ENCODE measurements around the gene DDX50. TPM values are rescaled to one million over a fixed set of nuclear protein-coding genes. Genes with fewer than 3 reads are reported as not detected.
A peak's percentile ranks its signal among the peaks of the same experiment; 100 is the strongest.
"Not testable (repeated sequence)": the region's sequence is repeated elsewhere in the genome, so short reads cannot be mapped to it uniquely, and the experiment has no call there.

DDX50 gene
- total RNA-seq, 1 donor, result 47.0 TPM

- no peaks in the 10 kb centered on the region for H3K9me3 ChIP-seq (ENCODE audit: low read depth, low read length)
- H3K4me2 ChIP-seq (ENCODE audit: insufficient read depth, low read length), result no peak overlapping the region
- peaks cover 96% of the 10 kb centered on the region for H3K36me3 ChIP-seq (ENCODE audit: insufficient read depth, low read length)
- H3K4me3 ChIP-seq (ENCODE audit: insufficient read depth, low read length), result no peak overlapping the region
- H4K20me1 ChIP-seq (ENCODE audit: insufficient read depth, low read length), result peaks cover 10% of the 10 kb centered on the region
- H2AFZ ChIP-seq (ENCODE audit: low read length), result no peak overlapping the region
- H3K4me1 ChIP-seq (ENCODE audit: insufficient read depth, low read length), result no peaks in the 10 kb centered on the region
- H3K27me3 ChIP-seq (ENCODE audit: insufficient read depth, low read length), result no peaks in the 10 kb centered on the region
- no peak for DNase-seq (ENCODE audit: insufficient read length, low spot score, missing footprints)
- H3K27ac ChIP-seq (ENCODE audit: low read depth, low read length), result no peak overlapping the region
- peaks cover 36% of the 10 kb centered on the region for H3K79me2 ChIP-seq (ENCODE audit: insufficient read depth, low read length)
- TF ChIP-seq CTCF (IDR thresholded peaks at IDR 0.05; ENCODE audit: extremely low read depth, low read depth, low read length), result no peak
Measured at GRCh38 chr10:68973975-68974374, 72.9 kb downstream of the DDX50 start.

DNA sequence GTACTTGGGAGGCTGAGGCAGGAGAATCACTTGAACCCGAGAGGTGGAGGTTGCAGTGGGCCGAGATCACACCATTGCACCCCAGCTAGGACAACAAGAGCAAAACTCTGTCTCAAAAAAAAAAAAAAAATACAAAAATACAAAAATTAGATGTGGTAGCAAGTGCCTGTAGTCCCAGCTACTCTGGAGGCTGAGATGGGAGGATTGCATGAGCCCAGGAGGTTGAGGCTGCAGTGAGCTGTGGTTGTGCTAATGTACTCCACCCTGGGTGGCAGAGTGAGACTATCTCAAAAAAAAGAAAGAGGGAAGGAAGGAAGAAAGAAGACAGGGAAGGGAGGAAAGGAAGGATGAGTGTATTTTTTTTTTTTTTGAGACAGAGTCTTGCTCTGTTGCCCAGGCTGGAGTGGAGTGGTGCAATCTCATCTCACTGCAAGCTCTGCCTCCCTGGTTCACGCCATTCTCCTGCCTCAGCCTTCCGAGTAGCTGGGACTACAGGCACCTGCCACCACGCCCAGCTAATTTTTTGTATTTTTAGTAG, 74.9 kb downstream of the DDX50 start:
- H3K27ac ChIP-seq (ENCODE audit: low read depth, low read length); H3K9me3 ChIP-seq (ENCODE audit: low read depth, low read length); H3K27me3 ChIP-seq (ENCODE audit: insufficient read depth, low read length); H2AFZ ChIP-seq (ENCODE audit: low read length); DNase-seq (ENCODE audit: insufficient read length, low spot score, missing footprints); H3K4me1 ChIP-seq (ENCODE audit: insufficient read depth, low read length); H3K4me3 ChIP-seq (ENCODE audit: insufficient read depth, low read length); H3K4me2 ChIP-seq (ENCODE audit: insufficient read depth, low read length): not testable (repeated sequence)
- Histone ChIP-seq H3K36me3 (ENCODE audit: insufficient read depth, low read length) (peaks cover 93% of the 10 kb centered on the region), H3K79me2 (ENCODE audit: insufficient read depth, low read length) (peaks cover 40% of the 10 kb centered on the region), H4K20me1 (ENCODE audit: insufficient read depth, low read length) (peaks cover 14% of the 10 kb centered on the region)

GRCh38 chr10:68979738-68980137, 78.6 kb downstream of the DDX50 start:
- H3K4me2 ChIP-seq (ENCODE audit: insufficient read depth, low read length); H2AFZ ChIP-seq (ENCODE audit: low read length); H3K27ac ChIP-seq (ENCODE audit: low read depth, low read length); H3K9me3 ChIP-seq (ENCODE audit: low read depth, low read length); H4K20me1 ChIP-seq (ENCODE audit: insufficient read depth, low read length); H3K27me3 ChIP-seq (ENCODE audit: insufficient read depth, low read length); DNase-seq (ENCODE audit: insufficient read length, low spot score, missing footprints); H3K4me3 ChIP-seq (ENCODE audit: insufficient read depth, low read length); H3K4me1 ChIP-seq (ENCODE audit: insufficient read depth, low read length): not testable (repeated sequence)
- H3K79me2 ChIP-seq (ENCODE audit: insufficient read depth, low read length), result peaks cover 30% of the 10 kb centered on the region
- peaks cover 92% of the 10 kb centered on the region for H3K36me3 ChIP-seq (ENCODE audit: insufficient read depth, low read length)

DNA sequence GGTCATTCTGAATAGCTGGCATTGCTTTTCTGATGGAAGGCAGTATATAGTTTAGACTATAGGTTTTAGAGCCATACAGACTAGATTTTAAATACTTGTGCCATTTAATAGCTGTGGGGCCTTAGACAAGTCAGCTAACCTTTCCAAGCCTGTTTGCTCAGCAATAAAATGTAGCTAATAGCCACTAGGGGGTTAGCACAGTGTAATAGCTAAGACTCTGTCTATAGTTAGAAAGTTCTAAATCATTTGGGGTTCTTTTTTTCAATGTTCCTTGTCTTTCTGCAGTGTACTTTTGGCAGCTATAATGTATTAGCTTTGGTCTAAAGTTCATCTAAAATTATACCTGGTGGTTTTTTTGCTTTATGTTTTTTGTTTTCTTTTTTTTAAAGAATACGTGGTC, 80.0 kb downstream of the DDX50 start:
- DNase-seq (ENCODE audit: insufficient read length, low spot score, missing footprints), result no peak
- Histone ChIP-seq H3K27me3 (ENCODE audit: insufficient read depth, low read length) (no peaks in the 10 kb centered on the region), H4K20me1 (ENCODE audit: insufficient read depth, low read length) (peaks cover 10% of the 10 kb centered on the region), H3K4me2 (ENCODE audit: insufficient read depth, low read length) (no peak overlapping the region), H3K36me3 (ENCODE audit: insufficient read depth, low read length) (peaks cover 94% of the 10 kb centered on the region), H3K9me3 (ENCODE audit: low read depth, low read length) (no peaks in the 10 kb centered on the region), H3K4me1 (ENCODE audit: insufficient read depth, low read length) (no peaks in the 10 kb centered on the region), H2AFZ (ENCODE audit: low read length) (no peak overlapping the region), H3K79me2 (ENCODE audit: insufficient read depth, low read length) (peaks cover 30% of the 10 kb centered on the region), H3K4me3 (ENCODE audit: insufficient read depth, low read length) (no peak overlapping the region), H3K27ac (ENCODE audit: low read depth, low read length) (no peak overlapping the region)
- peak; percentile 45 for TF ChIP-seq CTCF (IDR thresholded peaks at IDR 0.05; ENCODE audit: extremely low read depth, low read depth, low read length)

DNA sequence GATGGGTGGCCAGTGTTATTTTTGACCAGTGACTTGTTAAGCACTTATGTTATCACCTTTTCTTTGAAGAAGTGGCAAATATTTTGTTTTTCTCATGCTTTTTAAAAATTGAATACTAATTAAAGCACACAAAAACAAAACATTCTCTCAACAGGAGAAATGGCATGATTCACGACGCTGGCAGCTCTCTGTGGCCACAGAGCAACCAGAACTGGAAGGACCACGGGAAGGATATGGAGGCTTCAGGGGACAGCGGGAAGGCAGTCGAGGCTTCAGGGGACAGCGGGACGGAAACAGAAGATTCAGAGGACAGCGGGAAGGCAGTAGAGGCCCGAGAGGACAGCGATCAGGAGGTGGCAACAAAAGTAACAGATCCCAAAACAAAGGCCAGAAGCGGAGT, 81.3 kb downstream of the DDX50 start:
- Histone ChIP-seq H3K36me3 (ENCODE audit: insufficient read depth, low read length) (peaks cover 81% of the 10 kb centered on the region), H4K20me1 (ENCODE audit: insufficient read depth, low read length) (peaks cover 9% of the 10 kb centered on the region), H3K27me3 (ENCODE audit: insufficient read depth, low read length) (no peaks in the 10 kb centered on the region), H3K9me3 (ENCODE audit: low read depth, low read length) (no peaks in the 10 kb centered on the region), H3K79me2 (ENCODE audit: insufficient read depth, low read length) (peaks cover 29% of the 10 kb centered on the region), H3K4me1 (ENCODE audit: insufficient read depth, low read length) (no peaks in the 10 kb centered on the region), H2AFZ (ENCODE audit: low read length) (no peak overlapping the region), H3K27ac (ENCODE audit: low read depth, low read length) (no peak overlapping the region), H3K4me2 (ENCODE audit: insufficient read depth, low read length) (no peak overlapping the region), H3K4me3 (ENCODE audit: insufficient read depth, low read length) (no peak overlapping the region)
- no peak for DNase-seq (ENCODE audit: insufficient read length, low spot score, missing footprints)
- no peak for TF ChIP-seq CTCF (IDR thresholded peaks at IDR 0.05; ENCODE audit: extremely low read depth, low read depth, low read length)
